ELR (cell line): Measurements from ENCODE around the gene GPSM1.

ENCODE experiments used
- DNase-seq: peaks from one replicate; pipeline ENCODE4 v3.0.0-alpha.2; 2015; ENCODE audit warnings: low read depth

Gene GPSM1

DNA sequence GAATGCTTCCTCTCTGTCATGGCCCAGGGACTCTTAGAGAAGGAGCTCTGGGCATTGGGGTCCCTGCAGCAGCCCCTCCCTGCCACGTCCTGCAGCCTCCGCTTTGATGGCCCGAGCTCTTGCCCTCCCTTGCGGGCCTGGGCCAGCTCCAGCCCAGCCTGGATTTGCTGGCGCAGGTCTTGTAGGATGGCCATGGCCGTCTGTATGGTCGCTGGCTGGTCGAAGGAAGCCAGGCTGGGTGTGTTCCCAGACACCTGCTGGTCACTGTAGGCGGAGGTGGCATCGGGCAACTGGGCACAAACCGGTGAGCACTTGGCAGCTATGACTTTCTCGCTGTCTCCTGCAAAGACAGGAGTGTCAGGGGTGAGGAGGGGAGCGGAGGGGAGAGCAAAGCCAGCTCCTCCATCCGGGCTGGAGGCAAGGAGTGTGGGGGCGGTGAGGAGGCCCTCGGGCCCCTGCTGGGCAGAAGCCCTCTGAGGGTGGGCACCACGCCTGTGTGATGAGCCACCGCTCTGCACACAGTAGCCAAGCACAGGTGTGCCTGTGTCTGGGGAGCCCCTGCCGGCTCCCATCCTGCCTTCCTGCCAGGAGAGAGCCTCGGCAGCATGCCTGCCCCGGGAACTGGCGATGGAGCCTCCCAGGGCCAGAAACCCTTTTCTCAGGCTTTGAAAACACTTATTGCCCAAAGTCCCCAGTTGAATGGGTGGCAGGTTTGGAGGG lies 35.9 kb upstream of the GPSM1 start:
- no peak for DNase-seq

DNA sequence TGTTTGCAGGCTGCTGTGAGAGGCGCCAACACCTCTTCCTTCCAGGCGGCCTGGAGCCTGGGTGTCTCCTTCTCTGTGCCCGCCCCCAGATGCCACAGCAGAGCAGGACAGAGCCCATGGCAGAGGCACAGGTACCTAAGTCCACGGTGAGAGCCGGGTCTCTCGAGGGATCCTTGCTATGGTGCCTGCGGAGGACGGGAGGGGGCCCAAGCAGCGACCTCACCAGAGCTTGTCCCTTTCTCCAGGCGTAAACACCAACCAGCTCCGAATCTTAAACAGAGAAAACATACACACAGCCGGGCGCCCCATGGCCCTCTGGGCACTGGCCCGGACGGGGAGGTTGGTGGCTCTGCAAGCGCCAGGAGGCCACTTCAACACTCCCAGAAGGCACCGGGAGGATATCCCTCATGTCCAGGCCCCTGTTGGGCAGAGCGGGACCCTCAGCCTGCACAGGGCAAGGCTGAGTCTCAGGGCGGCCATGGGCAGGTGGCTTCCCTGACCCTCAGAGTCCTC lies 35.3 kb upstream of the GPSM1 start:
- no peak for DNase-seq

DNA sequence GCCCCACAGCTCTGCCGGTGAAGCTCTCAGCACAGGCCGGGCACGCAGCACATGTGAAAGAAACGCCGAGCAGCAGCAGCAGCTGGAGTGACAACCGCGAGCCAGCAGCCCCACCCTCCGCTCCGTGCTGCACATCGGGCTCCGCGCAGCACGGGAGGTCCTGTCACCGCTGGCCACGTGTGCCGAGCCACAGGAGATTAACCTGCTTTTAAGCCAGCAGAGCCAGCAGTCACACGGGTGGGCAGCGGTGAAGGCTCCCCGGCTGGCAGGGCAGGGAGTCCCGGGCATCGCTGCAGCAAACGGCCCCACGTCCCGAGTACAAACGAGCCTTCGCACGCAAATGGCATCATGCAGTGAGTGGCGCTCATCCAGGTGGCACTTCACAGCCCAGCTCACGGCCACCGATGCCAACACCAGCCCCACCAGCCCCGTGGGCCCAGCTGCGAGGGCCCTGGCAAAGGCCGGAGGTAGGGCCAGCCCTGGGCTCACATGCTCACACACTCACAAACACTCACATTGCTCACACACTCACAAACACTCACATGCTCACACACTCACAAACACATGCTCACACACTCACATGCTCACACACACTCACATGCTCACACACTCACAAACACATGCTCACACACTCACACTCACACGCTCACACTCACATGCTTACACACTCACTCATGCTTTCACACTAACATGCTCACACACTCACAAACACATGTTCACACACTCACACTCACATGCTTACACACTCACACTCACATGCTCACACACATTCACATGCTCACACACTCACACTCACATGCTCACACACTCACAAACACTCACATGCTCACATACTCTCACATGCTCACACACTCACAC lies 34.5 kb upstream of the GPSM1 start:
- DNase-seq: no peak

DNA sequence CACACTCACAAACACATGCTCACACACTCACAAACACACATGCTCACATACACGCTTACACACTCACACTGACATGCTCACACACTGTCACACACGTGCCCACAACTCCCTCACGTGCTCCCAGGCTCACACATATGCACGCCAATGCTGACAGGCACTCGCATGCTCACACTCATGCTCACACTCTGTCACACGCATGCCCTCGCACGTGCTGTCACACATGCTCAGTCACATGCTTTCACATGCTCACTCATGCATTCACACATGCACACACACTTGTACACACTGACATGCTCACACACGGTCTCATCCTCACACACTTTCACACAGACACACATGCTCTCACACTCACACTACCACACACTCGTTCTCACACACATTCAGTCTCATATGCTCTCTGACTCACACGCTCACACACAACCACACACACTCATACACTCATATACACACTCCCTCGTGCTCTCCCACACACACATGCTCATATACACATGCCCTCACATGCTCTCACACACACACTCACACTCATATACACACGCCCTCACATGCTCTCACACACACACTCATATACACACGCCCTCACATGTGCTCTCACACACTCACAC lies 33.8 kb upstream of the GPSM1 start:
- DNase-seq: no peak

DNA sequence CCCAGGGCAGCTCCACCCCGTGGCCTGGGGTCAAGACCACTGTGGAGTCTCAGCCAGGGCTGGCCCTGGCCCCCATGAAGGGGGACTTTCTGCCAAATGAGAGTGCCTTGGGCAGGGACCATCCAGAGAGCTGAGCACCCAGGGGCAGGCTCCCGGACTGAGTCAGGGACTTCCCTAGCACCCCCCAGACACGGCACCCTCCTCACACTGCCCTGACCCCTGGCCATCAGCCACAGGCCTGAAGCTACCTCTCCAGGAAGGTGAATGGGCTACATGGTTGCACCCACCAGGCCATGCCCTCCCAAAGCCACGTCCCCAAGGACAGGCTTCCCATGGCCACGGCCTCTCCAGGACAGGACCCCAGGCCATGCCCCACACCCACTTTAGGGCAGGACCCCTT lies 32.9 kb upstream of the GPSM1 start:
- no peak for DNase-seq

DNA sequence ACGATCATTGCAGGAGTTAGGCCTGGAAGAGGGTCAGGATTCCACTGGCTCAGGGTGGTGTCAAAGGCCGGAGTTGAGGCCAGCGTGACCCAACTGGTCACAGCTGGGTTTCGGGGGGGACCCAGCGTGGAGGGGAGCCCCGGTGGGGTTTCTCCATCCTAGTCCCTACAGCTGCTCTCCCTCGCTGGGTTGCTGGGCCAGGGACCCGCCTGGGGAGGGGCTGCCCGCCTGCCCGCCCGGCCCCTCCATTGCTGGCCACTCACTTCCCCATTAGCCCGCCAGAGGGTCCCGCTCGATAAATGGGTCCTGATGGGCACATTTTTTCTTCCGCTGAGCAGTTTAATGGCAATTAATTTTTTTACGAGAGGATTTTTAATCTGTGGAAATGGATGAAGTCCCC lies 32.3 kb upstream of the GPSM1 start:
- DNase-seq: no peak

DNA sequence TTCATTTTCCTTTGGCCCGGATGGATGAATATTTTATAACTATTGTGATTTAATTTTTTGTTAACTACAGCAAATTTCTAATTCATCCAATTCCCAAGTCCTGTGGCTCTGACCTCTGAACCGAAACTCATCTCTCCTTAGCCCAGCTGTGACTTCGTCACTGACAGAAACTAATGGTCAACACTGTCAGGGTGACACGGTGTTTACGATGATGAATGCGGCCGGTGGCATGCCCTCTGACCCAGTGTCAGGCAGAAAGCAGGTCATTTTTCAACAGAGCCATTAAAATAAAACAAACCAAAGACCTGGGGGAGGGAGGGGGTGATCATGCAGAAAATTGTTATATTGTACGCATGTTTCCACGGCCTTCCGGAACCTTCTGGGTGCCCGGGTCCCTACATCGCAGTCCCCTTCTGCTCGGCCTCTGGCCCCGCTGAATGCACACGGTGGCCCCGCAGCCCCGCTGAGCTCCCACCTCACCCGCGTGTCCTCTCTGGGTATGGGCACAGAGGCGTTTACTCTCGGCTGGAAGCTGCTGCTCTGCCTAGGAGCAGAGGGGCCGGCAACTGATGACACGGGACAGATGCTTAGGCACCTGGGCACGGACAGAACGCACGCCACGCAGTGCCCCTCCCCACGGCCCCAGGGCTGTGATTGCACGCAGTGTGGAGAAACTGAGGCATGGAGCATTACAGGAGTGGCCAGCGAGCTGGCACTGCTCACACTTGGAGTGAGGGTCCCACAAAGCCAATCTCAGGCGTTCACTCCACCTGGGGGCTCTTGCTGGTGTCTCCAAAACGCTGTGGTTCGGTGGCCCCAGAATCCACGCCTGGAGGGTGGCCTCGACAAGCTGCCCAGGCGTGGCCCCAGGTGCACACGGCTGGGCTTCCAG lies 31.6 kb upstream of the GPSM1 start:
- no peak for DNase-seq

DNA sequence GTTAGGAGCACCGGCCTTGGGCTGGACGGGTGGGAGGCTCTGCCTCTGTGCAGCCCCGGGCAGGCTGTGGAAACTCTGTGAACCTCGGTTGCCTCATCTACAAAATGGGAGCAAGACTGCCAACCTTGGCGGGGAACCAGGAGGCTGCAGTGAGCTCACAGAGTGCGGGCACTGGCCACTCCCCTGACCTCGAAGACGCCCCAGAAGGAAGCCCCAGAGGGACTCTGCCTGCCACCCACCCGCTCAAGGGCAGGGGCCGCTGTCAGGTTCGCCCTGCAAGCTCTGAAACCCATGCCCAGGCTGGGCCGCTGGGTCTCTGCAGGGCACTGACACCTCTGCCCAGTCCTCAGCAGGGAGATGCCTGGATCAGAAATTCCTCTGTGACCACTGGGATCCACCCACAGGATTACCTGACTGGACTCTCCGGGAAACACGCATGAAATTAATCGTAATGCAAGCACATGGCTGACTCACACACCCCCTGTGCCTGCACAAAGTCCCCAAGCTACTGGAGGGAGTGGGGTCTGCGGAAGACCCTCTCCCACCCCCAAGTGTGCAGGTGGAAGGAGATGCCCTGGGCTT lies 30.8 kb upstream of the GPSM1 start:
- DNase-seq: no peak

DNA sequence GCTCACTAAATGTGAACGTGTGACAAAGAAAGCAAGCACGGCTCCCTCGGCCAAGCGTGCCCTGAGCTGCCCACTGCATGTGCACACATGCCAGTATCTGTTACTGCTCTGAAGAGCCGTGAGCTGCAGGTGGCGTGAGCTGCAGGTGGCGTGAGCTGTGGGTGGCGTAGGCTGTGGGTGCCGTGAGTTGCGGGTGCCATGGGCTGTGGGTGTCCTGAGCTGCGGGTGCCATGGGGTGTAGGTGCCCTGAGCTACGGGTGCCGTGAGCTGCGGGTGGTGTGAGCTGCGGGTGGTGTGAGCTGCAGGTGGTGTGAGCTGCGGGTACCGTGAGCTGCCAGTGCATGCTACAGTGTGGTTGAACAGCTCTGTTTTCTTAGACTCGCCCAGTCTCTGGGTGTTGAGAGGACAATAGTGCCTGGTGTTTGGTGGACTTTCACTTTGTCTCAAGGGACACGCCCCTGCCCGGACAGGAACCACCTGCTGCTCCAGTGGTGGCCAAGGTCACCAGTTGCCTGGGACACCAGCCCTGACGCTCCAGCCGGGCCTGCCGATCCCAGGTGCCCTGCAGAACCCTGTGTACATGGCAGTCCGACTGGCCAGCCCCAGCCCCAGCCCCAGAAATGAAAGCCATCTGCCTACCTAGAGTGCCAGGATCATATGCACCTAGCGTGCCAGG lies 30.2 kb upstream of the GPSM1 start:
- no peak for DNase-seq

DNA sequence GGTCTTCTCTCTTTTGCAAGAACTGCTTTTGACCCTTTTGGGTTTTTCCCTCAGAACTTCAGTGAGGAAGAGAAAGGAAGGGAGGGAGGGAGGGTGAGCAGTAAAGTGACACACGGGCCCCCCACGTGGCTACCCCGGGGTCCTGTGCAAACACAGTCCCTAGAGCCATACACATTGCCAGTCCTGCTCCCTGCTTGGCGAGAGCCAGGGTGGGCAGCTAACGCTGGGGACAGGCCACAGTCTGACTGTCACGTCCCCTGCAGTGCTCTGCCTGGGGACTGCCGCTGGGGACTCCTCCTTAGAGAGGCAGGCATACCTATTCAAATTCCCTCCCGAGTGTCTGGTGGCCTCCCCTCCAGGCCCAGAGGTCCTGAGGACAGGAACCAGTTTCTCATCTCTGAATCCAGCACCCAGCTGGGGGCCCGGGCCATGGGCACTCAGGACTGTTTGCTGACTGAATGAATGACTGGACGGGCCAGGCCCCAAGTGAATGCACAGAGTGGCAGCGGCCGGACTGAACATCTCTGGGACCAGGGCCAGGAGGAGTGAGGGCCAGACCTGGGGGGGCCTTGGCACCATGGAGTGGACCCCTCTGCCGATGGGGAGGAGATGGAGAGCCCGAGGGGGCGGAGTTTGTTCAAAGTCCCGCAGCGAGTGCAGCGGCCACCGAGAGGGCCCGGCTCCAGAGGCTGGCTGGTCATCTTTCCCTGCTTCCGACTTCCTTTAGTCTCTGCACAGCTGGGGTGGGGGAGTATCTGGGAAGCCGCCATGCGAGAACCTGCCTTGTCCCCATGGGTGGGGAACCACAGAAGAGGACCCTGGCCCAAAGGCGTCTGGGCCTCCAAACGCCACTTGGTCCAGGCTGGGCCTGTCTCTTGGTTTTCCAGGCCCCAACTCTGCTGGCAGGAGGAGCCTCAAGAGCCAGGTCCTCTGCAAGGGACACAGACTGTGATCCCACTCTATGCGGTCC lies 29.3 kb upstream of the GPSM1 start:
- no peak for DNase-seq

DNA sequence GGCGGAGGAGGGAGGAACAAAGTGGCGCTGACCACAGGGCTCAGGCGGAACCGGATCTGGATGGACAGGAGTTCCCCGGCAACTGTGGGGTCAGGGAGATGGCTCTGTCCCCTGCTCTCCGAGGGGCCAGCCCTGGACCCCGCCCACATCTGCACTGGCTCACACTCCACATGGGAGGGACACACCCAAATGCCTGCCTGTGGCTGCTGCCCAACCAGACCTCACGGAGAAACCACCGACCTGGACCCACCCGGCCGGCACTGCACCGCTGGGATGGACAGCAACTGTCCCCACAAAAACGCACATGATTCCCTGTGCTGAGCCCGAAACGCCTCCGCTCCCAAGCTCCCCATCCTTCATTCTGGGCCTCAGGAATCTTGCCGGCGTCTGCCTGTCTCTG lies 28.2 kb upstream of the GPSM1 start:
- DNase-seq: no peak

DNA sequence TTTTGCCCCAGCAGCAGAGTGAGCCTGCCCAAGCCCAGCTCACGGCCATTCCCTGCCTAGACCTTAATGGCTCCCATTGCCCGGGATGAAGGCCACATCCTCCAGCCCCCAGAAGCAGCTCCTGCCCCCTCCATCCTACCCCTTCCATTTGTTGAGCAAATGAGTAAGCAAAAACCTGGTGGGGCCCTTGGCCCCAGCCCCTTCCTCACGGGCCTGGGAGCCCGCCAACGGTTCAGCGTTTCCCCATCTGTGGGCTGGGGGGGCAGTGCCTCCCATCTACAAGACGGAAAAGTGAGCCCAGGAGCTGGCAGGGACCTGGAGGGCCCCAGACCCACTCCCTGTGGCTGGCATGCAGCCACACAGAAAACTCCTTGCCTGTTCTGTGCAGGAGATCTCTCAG lies 27.8 kb upstream of the GPSM1 start:
- no peak for DNase-seq

DNA sequence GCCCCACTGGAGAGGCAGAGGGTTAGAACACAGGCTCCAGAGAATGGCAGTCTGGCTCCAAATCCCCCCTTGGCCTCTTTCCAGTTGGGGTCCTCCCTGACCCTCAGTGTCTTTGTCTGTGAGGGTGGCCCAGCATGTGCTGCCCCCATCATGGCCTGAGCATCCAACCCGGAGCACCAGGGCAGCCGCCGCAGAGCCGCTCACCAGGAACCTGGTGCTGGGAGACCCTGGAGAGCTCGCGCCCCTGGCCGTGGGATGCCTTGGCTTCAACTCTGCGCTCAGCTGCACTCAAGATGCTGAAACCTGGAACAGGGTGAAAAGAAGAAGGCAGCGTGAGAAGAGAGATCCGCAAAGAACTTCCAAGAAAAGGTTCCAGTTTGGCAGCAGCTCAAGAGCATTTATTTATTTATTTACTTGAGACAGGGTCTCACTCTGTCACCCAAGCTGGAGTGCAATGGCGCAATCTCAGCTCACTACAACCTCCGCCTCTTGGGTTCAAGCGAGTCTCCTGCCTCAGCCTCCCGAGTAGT lies 27.3 kb upstream of the GPSM1 start:
- no peak for DNase-seq

DNA sequence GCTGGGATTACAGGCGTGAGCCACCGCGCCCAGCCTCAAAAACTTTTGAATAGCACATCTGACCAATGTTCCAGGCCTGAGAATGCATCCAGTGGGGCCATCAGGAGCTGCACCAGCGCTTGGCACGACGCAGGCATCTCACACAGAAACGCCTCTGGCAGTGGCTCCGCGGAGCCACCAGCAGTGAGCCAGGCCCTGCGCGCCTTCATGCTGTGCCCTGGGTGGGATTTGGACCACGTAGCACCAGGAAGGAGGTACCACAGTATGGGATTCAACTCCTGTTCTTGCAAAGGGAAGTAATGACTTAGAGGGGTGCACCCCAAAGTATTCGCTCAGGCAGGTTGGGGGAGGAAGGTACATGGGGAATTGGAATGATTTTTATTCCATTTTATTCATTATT lies 26.5 kb upstream of the GPSM1 start:
- no peak for DNase-seq

DNA sequence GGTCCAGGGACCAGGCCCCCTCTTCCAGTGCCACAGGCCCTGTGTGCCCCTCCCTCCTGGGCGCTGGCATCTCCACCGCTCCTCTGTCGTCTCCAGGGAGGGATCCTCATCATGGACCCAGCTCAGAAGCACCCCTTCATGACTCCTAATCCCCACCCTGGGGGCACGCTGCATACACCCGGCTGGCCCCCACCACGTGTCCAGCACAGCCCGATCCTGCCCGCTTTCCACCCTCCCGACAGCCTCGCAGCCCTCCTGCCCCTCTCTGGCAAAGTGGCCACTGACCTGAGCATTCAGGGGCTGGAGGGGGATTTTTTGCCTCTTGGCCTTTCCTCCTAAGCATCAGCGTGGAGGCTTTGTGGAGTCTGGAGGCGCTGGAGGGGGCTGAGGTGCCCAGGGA lies 24.8 kb upstream of the GPSM1 start:
- DNase-seq: no peak

DNA sequence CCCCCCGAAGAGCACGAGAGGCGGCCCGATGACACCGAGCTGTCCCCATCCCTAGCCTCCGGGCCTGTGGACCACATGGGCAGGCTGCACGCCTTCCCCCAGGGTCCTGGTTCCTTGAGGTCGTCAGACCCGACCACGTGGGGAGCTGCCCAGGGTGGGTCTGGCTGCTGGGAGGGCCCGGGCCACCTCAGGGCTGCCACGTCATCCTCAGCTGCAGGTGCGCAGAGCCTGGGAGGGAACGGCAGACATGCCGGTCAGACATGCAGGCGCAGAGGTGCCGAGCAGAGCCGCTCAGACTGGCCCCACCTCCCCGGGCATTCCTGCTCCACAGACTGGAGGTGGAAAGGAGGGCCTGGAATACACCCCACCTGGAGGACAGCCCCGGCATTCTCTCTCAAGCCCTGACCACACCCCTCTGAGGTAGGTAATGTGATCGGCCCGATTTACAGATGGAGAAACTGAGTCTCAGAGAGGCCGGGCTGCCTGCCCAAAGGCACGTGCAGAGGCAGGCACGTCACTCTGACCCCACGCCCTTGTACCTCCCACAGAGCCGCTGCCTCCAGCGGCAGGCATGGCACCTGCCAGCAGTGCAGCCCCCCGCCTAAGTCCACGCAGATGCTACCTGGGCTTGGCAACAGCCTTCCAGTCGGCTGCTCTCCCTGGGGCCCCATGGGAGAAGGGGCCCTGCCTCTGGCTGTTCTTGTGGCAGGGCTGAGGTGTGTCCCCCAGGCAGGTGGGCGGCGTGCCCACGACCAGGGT lies 24.1 kb upstream of the GPSM1 start:
- no peak for DNase-seq

DNA sequence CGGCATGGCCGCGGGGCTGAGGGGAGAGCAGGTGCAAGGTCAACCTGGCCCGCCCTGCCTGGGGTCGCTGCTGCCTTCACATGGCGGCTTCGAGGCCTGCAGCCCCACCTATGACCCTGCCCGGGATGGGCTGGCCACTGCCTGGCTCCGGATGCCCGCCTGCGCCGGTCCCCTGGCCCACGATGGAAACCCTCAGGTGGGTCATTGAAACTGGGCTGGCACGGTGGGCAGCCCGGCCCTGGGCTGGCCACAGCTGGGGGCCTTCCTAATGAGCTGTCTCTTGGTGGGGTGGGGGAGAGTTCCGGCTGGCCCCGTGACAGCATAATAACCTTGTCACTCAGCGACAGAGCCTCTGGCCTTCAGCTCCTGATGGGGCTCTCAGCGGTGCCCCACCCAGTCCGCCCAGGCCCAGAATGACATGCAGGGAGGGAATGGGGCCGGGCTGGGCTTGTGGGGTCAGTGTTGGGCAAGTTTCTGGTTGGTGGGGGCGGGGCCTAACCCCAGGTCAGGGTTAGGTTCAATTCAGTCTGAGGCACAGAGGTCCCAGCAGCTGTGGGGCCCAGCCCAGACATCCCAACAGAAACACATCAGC lies 23.4 kb upstream of the GPSM1 start, which contains the start of gene CCDC187:
CCDC187 (minus strand) TSS at position 270 of the 592 bp plus-strand sequence; CDS start at position 6, 264 bp downstream.
- DNase-seq: no peak

DNA sequence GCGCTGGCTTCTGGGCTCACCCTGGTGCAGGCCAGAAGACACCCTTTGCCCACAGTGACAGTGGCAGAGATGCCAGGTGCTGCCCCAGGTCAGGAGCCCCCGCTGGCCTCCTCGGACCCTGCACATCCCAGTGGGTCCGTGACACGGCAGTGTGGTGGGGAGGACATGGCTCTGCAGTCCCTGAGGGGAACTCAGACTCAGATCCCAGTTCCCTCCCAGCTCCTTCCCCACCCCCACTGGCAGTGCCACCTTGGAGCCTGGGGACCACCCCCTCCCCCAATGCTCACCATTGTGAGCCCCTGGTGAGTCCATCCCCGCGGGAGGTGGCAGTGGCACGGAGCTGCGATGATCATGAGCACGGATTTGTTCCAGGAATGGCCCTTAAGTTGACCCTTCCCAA lies 22.9 kb upstream of the GPSM1 start:
- DNase-seq: no peak
